Kidney (tissue), 14 donors: Measurements from ENCODE around the gene ST3GAL5. TPM values are rescaled to one million over a fixed set of nuclear protein-coding genes. Genes with fewer than 3 reads are reported as not detected.

Experiments used
- DNase-seq, 5 donors: peaks; one replicate each; pipeline ENCODE4 v3.0.0-alpha.2; 2013 to 2020
- FAIRE-seq: peaks from 2 replicates; lab custom pipeline; 2012; peaks lifted over from hg19 to GRCh38; lab: Jason Lieb, UNC
- H3K27ac ChIP-seq, 2 donors: one replicate each; pipeline ENCODE4 v1.7.0; 2013; ENCODE audit warnings: low read depth in 2 of 2, low read length in 2 of 2, inconsistent platforms in 1 of 2
- H3K27me3 ChIP-seq: one replicate; pipeline ENCODE4 v1.7.1; 2013; ENCODE audit warnings: low read length, inconsistent platforms; ENCODE audit not compliant: control insufficient read depth, insufficient read depth
- H3K36me3 ChIP-seq, 3 donors: one replicate each; pipeline versions ENCODE4 v1.7.0 to v1.7.1; 2013; ENCODE audit warnings: low read length in 3 of 3, control low read depth in 1 of 3, inconsistent platforms in 1 of 3; ENCODE audit not compliant: insufficient read depth in 3 of 3, control insufficient read depth in 2 of 3
- H3K4me1 ChIP-seq, 3 donors: one replicate each; pipeline versions ENCODE4 v1.7.0 to v1.7.1; 2013; ENCODE audit warnings: low read length in 3 of 3, inconsistent platforms in 1 of 3, low read depth in 1 of 3; ENCODE audit not compliant: control insufficient read depth in 2 of 3, insufficient read depth in 2 of 3
- H3K4me3 ChIP-seq, 3 donors: one replicate each; pipeline versions ENCODE4 v1.7.0 to v1.8.1; 2013; ENCODE audit warnings: low read length in 3 of 3, control low read depth in 1 of 3, inconsistent platforms in 1 of 3
- H3K9ac ChIP-seq, 3 donors: one replicate each; pipeline versions ENCODE4 v1.7.0 to v1.7.1; 2013; ENCODE audit warnings: low read length in 3 of 3, control low read depth in 1 of 3, inconsistent platforms in 1 of 3
- H3K9me3 ChIP-seq, 3 donors: one replicate each; pipeline versions ENCODE4 v1.7.0 to v1.7.1; 2013; ENCODE audit warnings: low read length in 3 of 3, control low read depth in 1 of 3, inconsistent platforms in 1 of 3; ENCODE audit not compliant: control insufficient read depth in 2 of 3, insufficient read depth in 1 of 3
- CTCF ChIP-seq: IDR thresholded peaks from 3 replicates; pipeline ENCODE4 v1.5.1; 2012; ENCODE audit warnings: mild to moderate bottlenecking, moderate library complexity, borderline replicate concordance; ENCODE audit not compliant: insufficient read depth; ENCODE audit errors: extremely low read depth
- intact Hi-C: fragments of 100-400 bp; cut with DNase I; formaldehyde crosslinking; loops from one replicate; pipeline ENCODE4 v1.11.1; 2022
- polyA plus RNA-seq: library from polyadenylated mRNA; stranded (reverse); fragments of 350-450 nt; fragmentation: Illumina TruSeq; extraction: RNeasy Lipid Tissue Mini Kit (QIAGEN cat#74804); gene quantifications from one replicate; pipeline ENCODE4 v1.2.3, GENCODE V29; 2014; ENCODE audit warnings: low read depth, low replicate concordance; ENCODE audit not compliant: insufficient read depth
- total RNA-seq: library from RNA; stranded (reverse); fragmentation: NEBNext Ultra II Directional; extraction: Animal tissue kit (Norgen Biotek cat#: 25700); gene quantifications from one replicate; pipeline ENCODE4 v1.2.1, GENCODE V29; 2021
- donor health status: control.
- donor health status: control.
- donor health status: control.
- donor health status: control.
- donor health status: control.
- donor health status: DM: yes; HTN: yes; CAD: no.
- donor health status: Normal renal cell carcinoma (clear cell type).

The ST3GAL5 gene
- total and polyA plus RNA-seq, 2 donors from 2014 or later = 7.0 to 14.6 TPM

GRCh38 chr2:85871494-85872164, 17.2 kb downstream of the ST3GAL5 start:
- Histone ChIP-seq H3K9ac (no peak overlapping the region), H3K9me3 (no peaks in the 10 kb centered on the region), H3K4me1 (no peaks in the 10 kb centered on the region), H3K27me3 (no peaks in the 10 kb centered on the region), H3K36me3 (no peaks in the 10 kb centered on the region), H3K4me3 (no peak overlapping the region), H3K27ac (no peak overlapping the region)
- DNase-seq (no peak), FAIRE-seq (no peak)
- intact Hi-C loops = no loop called here
- TF ChIP-seq CTCF = no peak

- no peaks in the 10 kb centered on the region for H3K27me3 ChIP-seq
- DNase-seq = peak in 1 of 5 donors; percentile 35
- intact Hi-C loops = no loop called here
Observed at GRCh38 chr2:85868822-85869221, 20.0 kb downstream of the ST3GAL5 start.

GRCh38 chr2:85867556-85868292, 21.1 kb downstream of the ST3GAL5 start:
- Histone ChIP-seq H3K27me3 (no peaks in the 10 kb centered on the region), H3K4me1 (no peaks in the 10 kb centered on the region), H3K9me3 (no peaks in the 10 kb centered on the region), H3K4me3 (no peak overlapping the region), H3K27ac (no peak overlapping the region), H3K36me3 (no peaks in the 10 kb centered on the region), H3K9ac (no peak overlapping the region)
- TF ChIP-seq CTCF = no peak
- intact Hi-C loops = no loop called here
- DNase-seq = no peak
- no peak for FAIRE-seq

More at GRCh38 chr2:85868822-85869221, 20.0 kb downstream of the ST3GAL5 start:
- Histone ChIP-seq H3K9me3 (no peaks in the 10 kb centered on the region), H3K27ac (no peak overlapping the region), H3K4me1 (no peaks in the 10 kb centered on the region), H3K4me3 (no peak overlapping the region), H3K36me3 (no peaks in the 10 kb centered on the region), H3K9ac (no peak overlapping the region)
- no peak for TF ChIP-seq CTCF
- FAIRE-seq = no peak
